GM12875 (cell line): ENCODE results near the gene DNAAF2.

Experiments used
- H3K4me3 ChIP-seq: one replicate; pipeline ENCODE4 v1.5.1; 2011; ENCODE audit warnings: low read depth, low read length, control low read depth
- CTCF ChIP-seq: IDR thresholded peaks from 2 replicates; pipeline ENCODE4 v1.5.1; 2011; ENCODE audit warnings: low read depth, mild to moderate bottlenecking, control low read depth, inconsistent platforms, low read length, moderate library complexity, borderline replicate concordance; ENCODE audit not compliant: insufficient read depth

Gene DNAAF2

DNA sequence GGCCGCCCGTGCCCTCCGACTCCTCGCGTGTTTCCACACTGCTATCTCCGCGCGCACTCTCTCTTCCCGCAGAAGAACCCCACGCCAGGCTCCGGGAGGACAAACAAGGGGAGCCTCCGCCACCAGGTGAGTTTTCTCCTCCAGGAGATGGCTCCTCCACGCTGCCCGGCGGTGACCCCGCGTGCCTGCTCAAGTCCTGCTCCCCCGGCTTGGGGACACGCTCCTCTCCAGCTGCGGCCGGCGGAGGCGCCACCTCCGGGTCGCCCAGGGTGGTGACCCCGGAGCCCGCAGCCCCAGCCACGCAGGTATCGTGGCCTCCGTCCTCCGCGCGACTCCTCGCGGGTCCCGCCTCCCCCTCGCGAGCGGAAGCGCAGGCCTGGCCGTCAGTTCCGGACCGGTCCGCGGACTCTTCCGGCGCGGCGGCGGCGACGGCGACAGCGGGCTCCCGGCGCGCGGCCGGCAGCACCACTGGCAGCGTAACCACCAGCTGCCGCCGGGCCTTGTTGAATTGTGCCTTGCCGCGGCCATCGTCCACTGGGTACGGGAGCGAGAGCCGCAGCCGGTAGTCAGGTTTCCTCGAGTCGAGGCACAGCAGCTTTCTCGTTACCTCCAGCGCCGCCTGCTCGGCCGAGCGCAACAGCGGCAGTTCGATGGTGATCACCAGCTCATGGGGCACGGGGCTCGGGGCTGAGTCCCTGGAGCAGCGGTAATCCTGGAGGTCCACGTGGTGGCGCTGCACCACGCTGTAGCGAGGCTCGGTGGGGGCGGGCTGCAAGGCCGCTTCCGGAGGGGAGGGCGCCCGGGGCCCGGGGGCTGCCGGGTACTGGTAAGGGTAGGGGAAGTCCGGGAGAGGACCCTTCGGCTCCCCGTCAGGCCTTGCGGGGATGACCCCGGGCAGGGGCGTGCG, 1.2 kb downstream of the DNAAF2 start:
- TF ChIP-seq CTCF, result peak; percentile 87
- peak overlapping the region; percentile 70 for H3K4me3 ChIP-seq

DNA sequence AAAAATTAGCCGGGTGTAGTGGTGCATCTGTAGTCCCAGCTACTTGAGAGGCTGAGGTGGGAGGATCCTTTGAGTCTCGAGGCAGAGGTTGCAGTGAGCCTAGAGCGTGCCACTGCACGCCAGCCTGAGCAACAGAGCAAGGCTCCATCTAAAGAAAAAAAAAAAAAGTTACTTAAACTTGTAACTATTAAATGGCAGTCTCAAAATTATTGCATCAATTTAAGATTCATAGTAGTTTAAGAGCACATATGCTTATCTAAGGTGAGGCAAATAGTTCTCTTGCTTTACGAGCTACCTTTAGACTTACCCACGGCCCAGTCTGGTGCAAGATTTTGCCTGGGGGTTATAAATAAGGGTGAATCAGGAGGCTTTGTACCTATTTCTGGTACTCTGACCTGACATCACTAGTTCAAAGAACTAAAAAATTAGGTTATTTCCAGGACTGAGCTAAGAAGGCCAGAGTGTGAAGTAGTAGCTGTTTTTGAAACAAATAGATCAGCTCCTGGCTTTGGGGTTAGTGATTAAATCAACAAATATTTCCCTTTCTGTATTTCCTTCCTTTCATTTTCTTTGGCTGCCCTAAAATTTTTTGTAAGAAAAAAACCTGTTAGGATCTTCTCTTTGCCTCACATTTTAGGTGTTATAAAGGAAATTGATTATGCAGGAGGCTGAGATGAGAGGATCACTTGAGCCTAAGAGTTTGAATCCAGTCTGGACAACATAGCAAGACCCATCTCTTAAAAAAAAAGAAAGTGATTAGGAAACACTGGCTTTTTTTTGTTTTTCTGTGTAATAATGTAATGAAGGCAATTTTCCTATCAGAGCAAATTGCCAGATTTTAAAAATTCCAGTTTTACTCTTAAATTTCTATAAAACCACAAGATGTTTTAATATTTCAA, 10.9 kb downstream of the DNAAF2 start:
- no peak for TF ChIP-seq CTCF
- no peak overlapping the region for H3K4me3 ChIP-seq

- no peak overlapping the region for H3K4me3 ChIP-seq
- TF ChIP-seq CTCF, result no peak
Observed at GRCh38 chr14:49623387-49623786, 11.7 kb downstream of the DNAAF2 start.

DNA sequence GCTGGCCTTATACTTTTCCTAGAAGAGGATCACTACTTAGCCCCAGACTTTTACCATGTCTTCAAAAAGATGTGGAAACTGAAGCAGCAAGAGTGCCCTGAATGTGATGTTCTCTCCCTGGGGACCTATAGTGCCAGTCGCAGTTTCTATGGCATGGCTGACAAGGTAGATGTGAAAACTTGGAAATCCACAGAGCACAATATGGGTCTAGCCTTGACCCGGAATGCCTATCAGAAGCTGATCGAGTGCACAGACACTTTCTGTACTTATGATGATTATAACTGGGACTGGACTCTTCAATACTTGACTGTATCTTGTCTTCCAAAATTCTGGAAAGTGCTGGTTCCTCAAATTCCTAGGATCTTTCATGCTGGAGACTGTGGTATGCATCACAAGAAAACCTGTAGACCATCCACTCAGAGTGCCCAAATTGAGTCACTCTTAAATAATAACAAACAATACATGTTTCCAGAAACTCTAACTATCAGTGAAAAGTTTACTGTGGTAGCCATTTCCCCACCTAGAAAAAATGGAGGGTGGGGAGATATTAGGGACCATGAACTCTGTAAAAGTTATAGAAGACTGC, 12.9 kb downstream of the DNAAF2 start:
- H3K4me3 ChIP-seq, result peak overlapping the region; percentile 95
- TF ChIP-seq CTCF, result no peak

GRCh38 chr14:49621114-49621881, 13.7 kb downstream of the DNAAF2 start:
- no peak for TF ChIP-seq CTCF
- H3K4me3 ChIP-seq, result peak overlapping the region; percentile 95

DNA sequence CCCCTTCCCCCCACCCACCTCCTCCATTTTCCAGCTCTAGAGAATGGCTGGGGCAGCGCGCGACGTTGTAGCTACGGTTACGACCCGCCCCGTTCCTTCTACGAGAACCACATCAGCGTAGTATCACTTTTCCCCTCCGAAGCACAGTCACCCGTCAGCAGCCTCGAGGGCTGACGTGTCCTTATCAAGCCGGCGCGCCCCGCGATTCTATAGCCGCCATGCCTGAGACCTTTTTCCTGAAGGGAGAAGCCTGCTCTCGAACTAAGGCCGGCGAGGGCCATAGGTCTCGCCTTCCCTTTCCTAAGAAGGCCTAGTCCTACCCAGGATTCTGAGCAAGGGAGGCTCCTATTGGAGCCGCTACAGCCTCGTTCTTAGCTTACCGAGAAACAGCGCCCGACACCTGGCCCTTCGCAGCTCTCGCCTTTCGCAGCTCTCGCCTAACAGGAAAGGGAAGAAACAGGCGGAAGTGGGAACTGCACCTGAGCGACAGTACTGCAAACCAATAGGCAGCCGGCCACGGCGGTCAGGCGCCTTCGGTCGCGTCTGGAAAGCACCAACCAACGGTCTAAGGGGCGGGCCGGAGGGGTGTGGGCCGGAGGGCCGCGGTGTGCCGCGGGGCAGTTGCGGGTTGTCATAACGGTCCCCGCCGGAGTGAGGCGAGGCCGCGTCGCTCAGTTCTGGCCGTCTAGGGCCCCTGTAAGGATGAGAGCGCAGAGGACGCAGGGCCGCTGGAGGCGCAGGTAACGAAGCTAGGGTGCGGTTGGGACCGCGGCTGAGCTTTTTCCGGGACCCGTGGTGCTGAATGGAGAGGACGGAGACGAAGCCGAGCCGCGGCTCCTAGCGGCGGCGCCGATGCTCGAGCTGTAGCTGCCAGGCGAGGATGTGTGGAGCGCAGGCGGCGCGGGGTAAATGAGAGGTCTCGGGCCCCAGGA, 14.6 kb downstream of the DNAAF2 start, which contains the start of the genes MGAT2 and RPL36AL:
TSS of gene MGAT2 (plus strand) at position 618 of the 932 bp plus-strand sequence. CDS start 470 bp downstream, outside the sequence.
TSS of gene RPL36AL (minus strand) at position 445 of the 932 bp plus-strand sequence. CDS start 1,522 bp downstream, outside the sequence.
- peak within 1 kb of the TSS; percentile 95 for H3K4me3 ChIP-seq
- peak; percentile 37; the same call in 1 of the 2 replicates for TF ChIP-seq CTCF
